GM19023 (cell line): ENCODE results near the gene UMPS.
"Not testable (repeated sequence)": the region's sequence is repeated elsewhere in the genome, so short reads cannot be mapped to it uniquely, and the experiment has no call there.

Source experiments
- ATAC-seq: cut with Tn5 transposase; IDR thresholded peaks from one replicate; pipeline ENCODE4 v1.9.1; 2021; ENCODE audit warnings: mild to moderate bottlenecking, moderate library complexity; ENCODE audit not compliant: unreplicated experiment

The UMPS gene

DNA sequence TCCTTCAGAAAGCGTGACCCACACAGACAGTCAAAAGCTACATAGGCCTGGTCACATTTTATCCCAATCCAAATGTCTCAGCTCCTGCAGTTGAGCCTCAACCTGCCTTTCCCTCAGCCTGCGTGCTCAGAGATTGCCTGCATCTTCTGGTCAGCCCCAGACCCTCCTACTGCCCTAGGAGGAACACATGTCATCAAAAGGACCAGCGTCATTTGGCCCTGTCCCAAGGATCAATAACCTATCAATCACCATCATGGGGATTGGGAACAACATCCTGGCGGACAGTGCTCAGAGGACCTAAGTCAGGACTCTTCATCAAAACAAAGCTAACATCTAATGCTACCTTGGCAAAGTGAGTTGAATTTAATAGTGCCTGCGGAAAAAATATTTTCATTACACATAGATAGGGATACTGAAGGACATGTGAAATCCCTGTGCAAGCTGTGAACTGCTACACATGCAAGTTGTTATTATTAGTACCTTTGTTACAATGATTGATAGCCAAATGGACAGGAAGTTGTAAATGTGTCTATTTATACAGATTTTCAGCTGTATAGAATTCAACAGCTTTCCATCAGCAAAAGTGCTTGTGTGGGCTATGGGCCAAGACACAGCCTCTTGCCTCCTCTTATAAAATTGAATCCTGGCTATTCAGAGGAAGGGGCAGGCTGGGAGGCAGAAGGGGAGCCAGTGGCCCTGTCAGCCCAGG is 47.7 kb downstream of the UMPS start:
- ATAC-seq, result no peak

DNA sequence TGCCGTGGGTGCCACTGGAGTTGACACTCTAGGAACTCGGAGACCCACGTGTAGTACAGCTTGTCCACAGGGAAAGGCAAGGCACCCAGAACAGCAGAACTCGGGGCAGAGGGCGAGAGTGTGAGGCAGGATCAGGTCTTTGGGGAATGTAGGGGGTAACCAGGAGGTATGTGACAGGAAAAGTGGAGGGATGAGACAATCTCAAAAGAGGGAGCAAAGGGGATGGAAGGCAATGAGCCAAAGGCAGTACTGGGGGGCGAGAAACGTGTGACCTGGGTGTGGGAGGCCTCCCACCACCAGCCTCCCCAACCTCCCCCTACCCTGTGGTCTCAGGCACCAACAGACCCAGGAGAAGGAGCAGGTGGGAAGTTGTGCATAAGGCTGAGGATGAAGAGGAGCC is 48.9 kb downstream of the UMPS start:
- no peak for ATAC-seq

DNA sequence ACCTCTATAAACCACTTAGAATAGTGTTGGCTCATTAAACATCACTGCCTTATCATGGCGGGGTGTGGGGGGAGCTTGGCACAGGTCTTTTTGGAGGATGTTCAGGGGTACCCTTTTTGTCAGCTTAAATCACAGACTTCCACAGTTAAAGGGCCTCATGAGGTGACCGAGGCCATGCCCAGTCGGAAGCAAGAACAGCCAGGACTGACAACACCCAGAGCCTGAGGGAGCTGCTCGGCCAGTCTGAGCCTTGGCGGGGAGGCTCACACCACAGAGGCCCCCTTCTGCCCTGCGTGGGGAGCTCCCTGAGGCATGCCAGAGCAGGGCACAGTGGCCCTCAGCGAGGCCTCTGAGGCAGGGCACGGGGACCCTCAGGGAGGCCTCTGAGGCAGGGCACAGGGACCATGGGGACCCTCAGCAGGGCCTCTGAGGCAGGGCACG is 49.5 kb downstream of the UMPS start:
- no peak for ATAC-seq

DNA sequence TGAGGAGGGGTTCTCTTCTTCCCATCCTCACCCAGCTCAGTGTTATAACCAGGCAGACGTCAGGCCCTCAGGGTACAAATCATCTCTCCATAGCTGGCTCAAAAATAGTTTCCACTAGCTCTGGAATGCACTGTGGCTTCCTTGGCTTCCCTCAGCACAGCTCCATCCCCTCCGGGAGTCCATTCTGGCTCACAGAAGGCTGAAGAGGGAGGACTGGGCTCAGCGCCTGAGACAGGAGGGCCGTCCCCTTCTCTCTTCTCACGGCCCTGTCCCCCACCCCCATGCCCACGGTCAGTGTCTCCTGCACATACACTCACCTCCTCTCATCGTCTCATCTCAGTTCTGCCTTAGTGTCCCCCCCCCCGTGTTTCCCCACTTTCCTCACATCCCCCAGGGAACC is 50.1 kb downstream of the UMPS start:
- no peak for ATAC-seq

DNA sequence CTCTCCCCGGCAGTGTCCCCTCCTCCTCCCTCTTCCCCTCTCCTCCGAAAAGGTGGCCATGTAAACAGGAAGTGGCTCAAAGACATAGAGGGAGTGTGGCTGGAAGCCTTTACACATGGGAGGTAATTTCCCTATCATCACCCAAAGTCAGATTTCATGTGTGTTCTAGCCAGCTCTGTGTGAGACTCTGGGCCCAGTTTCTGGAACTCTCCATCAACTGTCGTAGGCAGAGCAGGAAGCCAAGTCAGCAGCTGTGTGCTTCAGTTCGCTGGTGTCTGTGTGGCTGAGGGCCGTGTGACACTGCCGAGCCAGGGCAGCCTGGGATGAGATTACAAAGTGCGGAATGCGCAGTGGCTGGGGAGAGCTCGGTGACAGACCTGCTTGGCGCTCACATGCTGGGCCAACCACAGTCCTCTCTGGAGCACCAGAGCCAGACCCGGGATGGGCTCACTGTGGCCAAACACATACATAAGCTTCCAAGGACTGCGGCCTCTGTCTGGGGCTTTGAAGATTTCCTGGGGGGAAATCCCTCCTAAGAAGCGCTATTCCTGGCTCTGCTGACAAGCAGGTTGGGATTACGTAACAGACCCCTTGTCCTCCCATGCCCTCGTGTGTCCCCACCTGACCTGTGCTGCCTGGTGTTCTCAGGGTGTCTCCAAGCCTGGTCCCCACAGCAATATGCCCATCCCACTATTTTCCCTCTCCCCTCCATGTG is 50.7 kb downstream of the UMPS start:
- ATAC-seq, result no peak

DNA sequence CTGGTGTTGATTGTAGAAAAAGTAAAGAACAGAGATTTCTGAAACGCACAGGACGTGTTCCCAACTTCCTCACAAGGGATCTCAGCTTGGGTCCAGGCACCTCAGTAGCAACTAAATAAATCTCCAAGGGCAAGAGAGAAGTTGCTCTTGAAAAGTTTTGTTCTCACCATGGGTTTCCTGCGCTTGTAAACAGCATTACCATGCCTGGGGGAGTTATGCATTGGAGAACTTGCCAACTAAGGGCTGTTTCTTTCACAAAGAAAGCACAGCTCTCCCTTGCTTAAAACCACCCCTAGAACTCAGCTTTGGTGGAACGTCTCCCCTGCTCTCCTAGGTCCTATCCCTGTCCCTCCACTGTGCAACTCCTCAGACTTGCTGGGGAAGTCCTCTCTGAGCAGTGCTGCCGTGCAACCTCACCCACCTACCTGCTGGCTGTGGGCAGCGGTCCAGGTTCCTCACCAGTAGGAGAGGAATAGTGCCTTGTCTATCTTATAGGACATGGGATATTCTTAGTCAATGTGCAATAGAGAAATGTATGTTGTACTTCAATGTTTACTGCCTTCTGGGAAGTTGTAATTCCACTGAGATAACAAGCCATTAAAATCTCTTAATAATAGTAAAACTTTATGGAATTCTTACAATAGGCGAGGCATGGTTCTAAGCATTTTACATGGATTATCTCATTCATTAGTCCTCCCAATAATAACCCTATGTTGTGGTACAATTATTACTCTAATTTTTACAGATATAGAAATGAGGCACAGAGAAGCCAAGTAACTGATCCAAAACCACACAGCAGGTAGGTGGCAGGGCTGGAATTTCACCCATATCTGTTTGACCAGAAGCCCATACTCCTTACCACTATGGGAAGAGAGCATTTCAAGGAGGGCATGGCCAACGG is 51.5 kb downstream of the UMPS start:
- no peak for ATAC-seq

DNA sequence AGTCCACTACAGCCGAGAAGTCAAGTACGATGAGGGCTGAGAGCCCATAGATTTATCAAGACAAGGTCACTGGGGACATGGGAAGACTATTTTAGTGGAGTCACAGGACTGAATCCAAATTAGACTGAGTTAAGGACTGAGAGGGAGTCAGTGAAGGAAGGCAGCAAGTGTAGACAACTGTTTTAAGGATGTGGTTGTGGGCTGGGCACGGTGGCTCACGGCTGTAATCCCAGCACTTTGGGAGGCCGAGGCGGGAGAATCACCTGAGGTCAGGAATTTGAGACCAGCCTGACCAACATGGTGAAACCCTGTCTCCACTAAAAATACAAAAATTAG is 52.1 kb downstream of the UMPS start:
- ATAC-seq, result not testable (repeated sequence)

DNA sequence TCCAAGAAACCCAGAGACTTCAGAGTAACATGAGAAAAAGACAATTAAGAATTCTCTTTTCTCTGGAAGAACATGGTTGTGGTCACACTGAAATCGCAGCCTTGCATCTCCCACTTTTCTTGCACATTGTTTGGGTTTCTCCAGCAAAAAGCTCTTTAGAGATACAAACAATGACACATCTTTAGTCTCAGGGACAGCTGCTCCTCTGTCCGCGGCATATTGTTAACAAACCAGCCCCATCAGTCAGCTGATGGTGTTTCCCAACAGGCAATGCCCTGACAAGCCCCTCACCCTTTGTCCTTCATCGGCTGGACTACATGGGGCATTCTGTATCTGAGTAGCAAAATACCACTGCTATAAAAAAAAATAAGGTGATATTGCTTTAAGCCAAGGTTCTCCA is 53.4 kb downstream of the UMPS start:
- ATAC-seq, result no peak

DNA sequence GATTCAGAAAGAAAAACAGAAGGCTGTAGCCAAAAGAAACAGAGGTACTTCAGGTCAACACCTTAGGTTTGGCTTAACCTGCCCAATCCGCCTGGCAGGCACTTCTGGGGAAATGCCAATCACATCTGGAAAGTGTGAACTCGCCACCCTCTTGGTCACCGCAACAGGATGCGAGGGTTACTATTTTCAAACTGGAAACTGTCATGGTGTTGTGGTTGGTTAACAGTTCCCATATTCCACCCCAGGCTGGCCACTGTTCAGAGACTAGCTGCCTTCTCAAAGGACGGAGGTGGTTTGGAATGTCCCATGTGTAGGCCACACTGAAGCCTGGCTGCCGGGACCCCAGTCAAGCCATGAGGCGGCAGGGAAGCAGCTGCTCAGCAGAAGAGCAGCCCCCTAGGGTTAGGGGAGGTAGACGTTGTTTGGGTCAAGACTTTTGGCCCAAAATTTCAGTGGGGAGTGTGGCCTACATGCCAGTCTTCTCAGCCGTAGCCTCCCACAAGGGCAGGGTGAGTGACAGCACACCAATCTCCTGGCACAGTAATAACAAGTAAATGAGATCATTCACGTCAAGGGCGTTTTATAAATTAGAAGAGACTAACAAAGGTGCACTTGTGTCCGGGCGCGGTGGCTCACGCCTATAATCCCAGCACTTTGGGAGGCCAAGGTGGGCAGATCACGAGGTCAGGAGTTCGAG is 54.6 kb downstream of the UMPS start:
- no peak for ATAC-seq

DNA sequence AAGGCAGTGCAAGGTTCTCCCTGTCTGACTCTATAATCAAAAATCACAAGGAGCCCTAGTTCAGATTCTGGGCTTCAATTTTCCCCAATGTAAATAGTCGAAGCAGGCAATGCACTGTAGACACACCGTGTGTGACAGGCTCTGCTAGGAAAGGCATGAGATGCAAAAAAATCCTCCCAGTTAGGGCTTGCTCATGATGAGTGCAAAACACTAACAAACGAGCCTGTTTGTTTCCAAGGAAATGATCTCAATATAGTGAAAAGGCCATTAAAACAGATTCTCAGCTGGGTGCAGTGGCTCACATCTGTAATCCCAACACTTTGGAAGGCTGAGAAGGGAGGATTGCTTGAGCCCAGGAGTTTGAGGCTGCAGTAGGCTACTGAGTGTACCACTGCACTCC is 55.7 kb downstream of the UMPS start:
- ATAC-seq, result no peak

DNA sequence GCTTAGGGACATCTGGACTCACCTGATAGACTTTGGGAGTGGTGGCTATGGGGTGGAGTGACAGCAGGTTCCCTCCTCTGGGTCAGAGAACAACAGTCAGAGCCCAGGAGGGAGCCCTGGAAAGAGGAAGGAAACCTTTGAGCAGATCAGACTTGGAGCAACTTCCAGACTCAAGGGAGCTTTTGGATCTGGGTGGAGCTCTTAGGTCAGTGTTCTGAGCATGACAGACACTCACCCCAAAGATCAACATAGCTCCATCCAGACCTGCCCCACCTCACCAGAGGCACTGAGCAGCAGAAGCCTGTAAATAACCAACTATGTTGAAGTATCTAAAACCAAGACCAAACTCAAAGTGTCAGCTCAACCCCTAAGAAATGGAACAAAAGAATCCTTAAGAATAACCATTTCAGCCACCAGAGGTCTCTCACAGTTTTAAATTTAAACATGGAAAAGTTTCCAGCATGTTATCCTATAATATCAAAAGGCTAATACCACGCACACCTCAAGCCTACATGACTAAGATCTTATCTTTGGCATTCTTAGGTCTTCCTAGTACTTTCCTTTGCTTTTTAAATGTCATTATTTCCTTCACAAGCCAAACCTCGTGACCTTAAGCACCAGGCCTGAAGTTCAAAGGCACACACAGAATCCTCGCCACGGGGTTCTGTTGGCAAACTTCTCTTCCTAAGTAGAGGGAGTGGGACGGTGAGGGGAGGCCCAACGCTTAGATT is 56.4 kb downstream of the UMPS start:
- no peak for ATAC-seq

DNA sequence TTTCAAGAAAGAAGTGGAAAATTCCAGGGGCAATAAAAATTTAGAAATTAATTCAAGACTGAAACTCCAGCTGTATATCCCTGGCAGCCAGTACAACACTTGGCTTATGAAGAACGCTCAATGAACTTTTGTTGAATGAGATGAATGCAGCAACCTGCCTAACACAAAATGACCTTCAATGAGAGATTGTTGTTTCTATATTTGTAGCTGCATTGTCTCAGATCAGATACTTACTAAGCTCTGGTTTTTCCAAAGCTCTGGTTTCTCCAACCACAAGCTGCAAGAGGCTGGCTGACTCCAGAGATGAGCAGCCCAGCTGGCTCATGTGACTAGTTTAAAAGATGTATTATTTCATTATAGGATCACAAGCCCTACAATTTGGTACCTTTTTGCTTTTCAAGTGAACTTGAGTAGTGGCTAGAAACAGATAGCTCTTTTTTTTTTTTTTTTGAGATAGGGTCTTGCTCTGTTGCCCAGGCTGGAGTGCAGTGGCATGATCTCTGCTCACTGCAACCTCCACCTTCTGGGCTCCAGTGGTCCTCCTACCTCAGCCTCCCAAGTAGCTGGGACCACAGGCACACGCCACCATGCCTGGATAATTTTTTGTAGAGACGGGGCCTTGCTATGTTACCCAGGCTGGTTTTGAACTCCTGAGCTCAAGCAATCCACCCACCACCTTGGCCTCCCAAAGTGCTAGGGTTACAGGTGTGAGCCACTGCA is 57.4 kb downstream of the UMPS start:
- ATAC-seq, result no peak

DNA sequence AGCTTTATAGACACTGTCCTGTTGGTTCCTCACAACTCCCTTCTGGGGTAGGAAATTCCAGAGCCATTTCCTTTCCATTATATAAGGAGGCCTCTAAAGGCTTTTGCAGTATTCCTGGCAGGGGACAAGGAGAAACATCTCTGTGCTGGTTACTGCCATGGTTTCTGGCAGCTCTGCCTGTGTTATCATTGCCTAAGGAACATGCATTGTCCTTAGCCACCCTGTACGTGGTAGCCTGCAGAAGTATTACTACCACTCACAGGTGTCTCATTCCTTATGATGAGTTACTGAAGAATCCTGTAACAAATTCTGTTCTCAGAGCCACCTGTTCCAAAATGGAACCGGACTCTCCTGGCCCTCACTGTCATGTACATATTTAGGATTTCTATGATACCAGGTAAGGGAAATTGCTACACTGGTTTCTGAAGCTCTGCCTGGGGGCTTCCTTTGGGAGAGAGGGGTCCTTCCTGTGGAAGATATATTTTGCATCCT is 58.0 kb downstream of the UMPS start:
- ATAC-seq, result no peak

DNA sequence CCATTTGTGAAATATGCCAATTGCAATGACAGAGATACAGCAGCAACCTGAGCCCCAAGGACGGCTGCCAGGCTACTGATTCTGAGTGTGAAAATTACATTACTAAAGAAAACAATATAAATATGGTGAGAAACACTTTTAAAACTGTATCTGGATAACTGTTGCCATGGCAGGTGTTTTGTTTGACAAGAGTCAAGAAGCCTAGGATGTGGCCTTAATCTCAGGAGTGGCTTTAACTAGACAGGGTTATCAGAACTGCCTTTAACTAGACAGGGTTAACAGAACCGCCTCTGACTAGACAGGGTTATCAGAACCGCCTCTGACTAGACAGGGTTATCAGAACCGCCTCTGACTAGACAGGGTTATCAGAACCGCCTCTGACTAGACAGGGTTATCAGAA is 58.9 kb downstream of the UMPS start:
- not testable (repeated sequence) for ATAC-seq

DNA sequence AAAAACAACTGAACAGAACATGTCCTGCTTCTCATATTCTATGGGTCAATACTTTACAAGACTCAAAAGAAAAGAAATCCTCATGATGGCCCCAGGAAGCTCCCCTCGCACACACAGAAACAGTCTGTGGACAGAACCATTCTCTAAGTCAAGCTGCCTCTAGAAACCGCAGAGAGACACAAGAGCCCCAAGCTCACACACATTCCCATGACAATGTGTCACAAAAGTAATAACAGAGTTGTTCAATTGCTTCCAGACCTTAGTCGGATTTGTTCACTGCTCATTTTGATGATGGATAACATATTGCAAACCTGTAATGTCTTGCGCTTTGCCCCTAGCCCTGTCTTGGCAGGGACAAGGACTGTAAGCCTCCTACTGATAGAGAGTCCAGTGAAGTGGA is 60.9 kb downstream of the UMPS start:
- ATAC-seq, result no peak

DNA sequence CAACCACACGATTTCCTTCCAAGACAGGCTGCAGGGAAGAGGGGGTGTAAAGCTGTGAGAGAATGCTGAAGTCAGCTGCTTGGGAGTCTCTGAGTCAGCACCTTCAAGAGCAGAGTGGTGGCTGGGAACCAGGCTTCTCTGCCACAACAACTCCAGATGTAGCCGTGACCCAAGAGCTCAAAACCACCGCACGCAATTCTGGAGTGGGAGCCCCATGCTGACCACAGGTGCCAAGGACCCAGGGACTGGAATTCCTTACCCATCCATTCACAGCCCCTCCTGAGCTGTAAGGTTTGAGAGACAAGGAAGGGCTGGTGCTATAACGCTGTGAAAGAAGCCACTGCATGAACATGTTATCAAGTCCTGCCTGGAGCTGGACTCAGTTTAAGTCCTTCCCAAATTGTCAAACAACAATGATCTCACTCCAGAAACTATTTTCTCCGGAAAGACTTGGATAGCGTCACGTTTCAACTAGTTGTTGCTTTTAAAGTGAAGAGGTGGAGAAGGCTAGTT is 61.4 kb downstream of the UMPS start:
- ATAC-seq, result no peak

DNA sequence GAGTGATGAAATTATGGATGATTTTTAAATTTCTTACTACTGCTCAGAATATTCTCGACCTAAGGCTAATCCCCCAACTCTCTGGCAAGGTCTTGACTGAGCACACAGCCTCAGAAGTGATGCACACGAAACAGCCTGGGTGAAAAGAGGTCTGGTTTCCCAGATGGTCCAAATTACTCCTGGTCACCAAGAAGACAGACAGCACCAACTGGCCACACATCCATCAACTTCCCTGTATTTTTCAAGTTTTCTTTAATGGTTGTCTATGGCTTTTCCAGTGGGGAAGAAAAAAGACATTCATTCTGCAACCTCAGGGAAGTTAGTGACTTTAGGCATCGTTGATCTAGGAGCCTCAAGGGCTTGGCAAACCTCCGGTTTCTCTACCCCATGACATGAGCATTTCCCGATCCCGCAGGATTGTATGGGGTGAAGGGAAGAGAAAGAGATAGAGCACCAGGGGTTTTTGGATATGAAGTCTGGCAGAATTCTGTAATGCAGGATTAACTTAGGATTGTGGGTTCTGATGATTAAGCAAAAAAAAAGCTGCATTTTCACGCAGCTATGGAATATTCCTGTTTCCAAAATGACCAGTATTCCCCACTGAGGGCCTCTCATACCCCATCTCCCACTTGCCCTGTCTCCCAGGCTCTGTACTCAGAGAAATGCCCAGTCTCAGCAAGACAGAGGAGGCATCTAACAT is 62.2 kb downstream of the UMPS start:
- no peak for ATAC-seq

DNA sequence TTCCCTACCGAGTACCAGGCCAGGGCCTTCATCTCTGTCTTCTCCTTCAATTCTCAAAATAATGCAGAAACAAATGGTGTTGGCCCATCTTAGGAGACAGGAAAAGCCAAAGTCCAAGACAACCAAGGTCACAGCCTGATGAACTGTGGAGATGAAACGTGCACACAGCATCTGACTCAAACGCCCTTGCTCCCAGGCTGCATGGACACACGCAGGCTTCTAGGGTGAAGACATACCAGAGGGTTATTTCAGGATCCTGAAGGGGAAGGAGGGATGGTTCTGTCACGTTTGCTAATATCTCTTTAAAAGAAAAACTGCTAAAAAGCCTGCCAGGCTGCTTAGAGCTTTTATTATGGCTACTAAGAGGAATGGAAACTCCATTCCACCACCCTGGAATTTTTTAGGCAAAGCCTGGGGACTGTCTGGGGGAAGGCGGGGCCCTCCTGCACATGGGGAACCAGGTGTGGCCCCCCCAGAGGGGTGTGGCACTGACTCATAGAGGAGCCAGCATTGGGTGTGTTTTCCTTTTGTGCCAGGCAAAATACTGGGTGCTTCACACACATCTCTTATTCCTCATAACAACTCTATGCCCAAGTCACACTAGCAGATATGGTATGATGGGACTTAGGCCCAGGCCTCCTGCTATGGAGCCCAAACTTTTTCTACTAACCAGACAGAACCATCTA is 62.9 kb downstream of the UMPS start:
- ATAC-seq, result no peak
